CMK (cell line): ENCODE results near the gene CLIC4.
"Not testable (repeated sequence)": the region's sequence is repeated elsewhere in the genome, so short reads cannot be mapped to it uniquely, and the experiment has no call there.

Experiments
- DNase-seq: peaks from one replicate; pipeline ENCODE4 v3.0.0-alpha.2; 2010; ENCODE audit warnings: low read depth

The CLIC4 gene

GRCh38 chr1:24720152-24720551 is 25.1 kb upstream of the CLIC4 start:
- no peak for DNase-seq

- no peak for DNase-seq
These were observed 23.7 kb upstream of the CLIC4 start for GRCh38 chr1:24721533-24721932.

GRCh38 chr1:24722073-24723035 is 22.9 kb upstream of the CLIC4 start:
- DNase-seq: not testable (repeated sequence)

- DNase-seq: no peak
These were observed 20.7 kb upstream of the CLIC4 start for GRCh38 chr1:24724345-24725208.

GRCh38 chr1:24725209-24725651 is 20.0 kb upstream of the CLIC4 start:
- no peak for DNase-seq

- DNase-seq: no peak
These were observed 18.5 kb upstream of the CLIC4 start for GRCh38 chr1:24726741-24727140.

- no peak for DNase-seq
These were observed 17.6 kb upstream of the CLIC4 start for GRCh38 chr1:24727501-24728216.

- no peak for DNase-seq
These were observed 16.3 kb upstream of the CLIC4 start for GRCh38 chr1:24728982-24729381.

- DNase-seq: no peak
These were observed 12.9 kb upstream of the CLIC4 start for GRCh38 chr1:24732186-24732885.

GRCh38 chr1:24733342-24733741 is 11.9 kb upstream of the CLIC4 start:
- not testable (repeated sequence) for DNase-seq

GRCh38 chr1:24735156-24735508 is 10.1 kb upstream of the CLIC4 start:
- no peak for DNase-seq

GRCh38 chr1:24735509-24736375 is 9.5 kb upstream of the CLIC4 start:
- DNase-seq: no peak

- DNase-seq: no peak
These were observed 7.7 kb upstream of the CLIC4 start for GRCh38 chr1:24737368-24738117.

- DNase-seq: no peak
These were observed 6.0 kb upstream of the CLIC4 start for GRCh38 chr1:24739241-24739640.

- DNase-seq: no peak
These were observed 2.9 kb upstream of the CLIC4 start for GRCh38 chr1:24742090-24742938.

GRCh38 chr1:24743404-24744211 is 1.6 kb upstream of the CLIC4 start:
- DNase-seq: no peak

- no peak for DNase-seq
These were observed 615 bp downstream of the CLIC4 start for GRCh38 chr1:24745711-24746413.
